Fibroblast of lung (primary cell): ENCODE measurements around the gene DPH5. TPM values are rescaled to one million over a fixed set of nuclear protein-coding genes. Genes with fewer than 3 reads are reported as not detected.

Experiments used
- DNase-seq, 2 donors: peaks; one replicate each; pipeline versions ENCODE4 v3.0.0 to v3.0.0-alpha.2; 2010; ENCODE audit warnings: low read depth in 2 of 2
- H2AFZ ChIP-seq: 2 replicates; pipeline ENCODE4 v1.5.1; 2012; ENCODE audit warnings: low read length, control low read depth, inconsistent platforms
- H3K27ac ChIP-seq: 2 replicates; pipeline ENCODE4 v1.5.1; 2011; ENCODE audit warnings: low read length, control low read depth; ENCODE audit not compliant: insufficient read depth
- H3K27me3 ChIP-seq: 2 replicates; pipeline ENCODE4 v1.5.1; 2011; ENCODE audit warnings: mild to moderate bottlenecking, low read length; ENCODE audit not compliant: control insufficient read depth, insufficient read depth
- H3K36me3 ChIP-seq: 2 replicates; pipeline ENCODE4 v1.5.1; 2011; ENCODE audit warnings: low read length; ENCODE audit not compliant: control insufficient read depth, insufficient read depth
- H3K4me1 ChIP-seq: 2 replicates; pipeline ENCODE4 v1.5.1; 2011; ENCODE audit warnings: low read length; ENCODE audit not compliant: control insufficient read depth, insufficient read depth; ENCODE audit errors: extremely low read depth
- H3K4me2 ChIP-seq: 2 replicates; pipeline ENCODE4 v1.5.1; 2011; ENCODE audit warnings: low read length, control low read depth; ENCODE audit not compliant: insufficient read depth; ENCODE audit errors: extremely low read depth
- H3K4me3 ChIP-seq, 4 experiments: fragments of 200-600 bp in 1 of 4; sonication (generic) in 1 of 4; replicated peaks in 1 of 4; 2 replicates each; pipeline ENCODE4 v1.5.1; 2011 to 2016; ENCODE audit warnings: low read length in 4 of 4, low read depth in 3 of 4, mild to moderate bottlenecking in 3 of 4, control low read depth in 2 of 4, inconsistent platforms in 1 of 4, mixed read lengths in 1 of 4; ENCODE audit not compliant: insufficient read depth in 1 of 4; ENCODE audit errors: control extremely low read depth in 1 of 4
- H3K79me2 ChIP-seq: 2 replicates; pipeline ENCODE4 v1.5.1; 2012; ENCODE audit warnings: mild to moderate bottlenecking, low read length, inconsistent platforms; ENCODE audit not compliant: control insufficient read depth, insufficient read depth
- H3K9ac ChIP-seq: 2 replicates; pipeline ENCODE4 v1.5.1; 2011; ENCODE audit warnings: mild to moderate bottlenecking, low read length, control low read depth; ENCODE audit not compliant: insufficient read depth
- H3K9me3 ChIP-seq: 2 replicates; pipeline ENCODE4 v1.5.1; 2012; ENCODE audit warnings: low read depth, low read length; ENCODE audit not compliant: control insufficient read depth, insufficient read depth
- H4K20me1 ChIP-seq: 2 replicates; pipeline ENCODE4 v1.5.1; 2011; ENCODE audit warnings: low read length; ENCODE audit not compliant: control insufficient read depth, insufficient read depth; ENCODE audit errors: extremely low read depth
- EZH2 ChIP-seq: IDR thresholded peaks from 2 replicates; pipeline ENCODE4 v1.5.1; 2012; ENCODE audit warnings: low read length, control low read depth, mild to moderate bottlenecking; ENCODE audit errors: missing control alignments
- polyA plus RNA-seq, 2 donors: library from polyadenylated mRNA; depleted of rRNA in 1 of 2; stranded (reverse) in 1 of 2; unstranded in 1 of 2; fragments of >200 nt; gene quantifications; 2 replicates each; pipeline ENCODE4 v1.2.1, GENCODE V29; 2011 to 2012; ENCODE audit warnings: missing spikeins in 1 of 2
- total RNA-seq: library from RNA; depleted of rRNA; stranded (reverse); fragments of >200 nt; gene quantifications from 2 replicates; pipeline ENCODE4 v1.2.1, GENCODE V29; 2014
- TF ChIP-seq, protein P1 (sequence below), 2 donors: IDR thresholded peaks in 1 of 2; conservative IDR thresholded peaks in 1 of 2; 1 replicate in 1 of 2; 2 replicates in 1 of 2; pipeline ENCODE4 v1.5.1; 2011 to 2012; ENCODE audit warnings: low read length in 2 of 2, control low read depth in 1 of 2, inconsistent platforms in 1 of 2, low read depth in 1 of 2, mild to moderate bottlenecking in 1 of 2

Gene DPH5
- total and polyA plus RNA-seq, 2 donors (not counting 1 experiment from before 2014, with no cell fraction given), result 39.8 to 40.8 TPM

DNA sequence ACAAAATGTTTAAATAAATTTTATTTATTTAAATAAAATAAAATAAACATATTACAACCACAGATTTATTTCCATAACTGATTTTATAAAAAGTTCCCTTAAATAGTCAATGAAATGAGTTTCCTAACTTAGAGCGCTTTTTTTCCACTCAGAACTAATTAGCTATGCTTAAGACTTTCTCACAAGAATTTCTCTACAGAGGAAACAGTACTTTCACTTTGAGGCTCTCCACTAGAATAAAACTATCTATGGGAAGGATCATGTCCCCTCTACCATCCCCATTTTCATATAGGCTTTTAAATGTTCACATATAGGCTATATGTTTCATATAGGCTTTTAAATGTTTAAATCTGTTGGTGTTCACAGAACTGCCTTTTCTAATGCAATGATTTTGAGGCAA, 40.0 kb upstream of the DPH5 start:
- no peak overlapping the region for H3K4me2 ChIP-seq
- H2AFZ ChIP-seq, result no peak overlapping the region
- no peak overlapping the region for H3K9ac ChIP-seq
- no peaks in the 10 kb centered on the region for H3K79me2 ChIP-seq
- H3K4me1 ChIP-seq, result no peaks in the 10 kb centered on the region
- no peak overlapping the region for H3K4me3 ChIP-seq
- TF ChIP-seq EZH2, result no peak
- TF ChIP-seq, protein P1, sequence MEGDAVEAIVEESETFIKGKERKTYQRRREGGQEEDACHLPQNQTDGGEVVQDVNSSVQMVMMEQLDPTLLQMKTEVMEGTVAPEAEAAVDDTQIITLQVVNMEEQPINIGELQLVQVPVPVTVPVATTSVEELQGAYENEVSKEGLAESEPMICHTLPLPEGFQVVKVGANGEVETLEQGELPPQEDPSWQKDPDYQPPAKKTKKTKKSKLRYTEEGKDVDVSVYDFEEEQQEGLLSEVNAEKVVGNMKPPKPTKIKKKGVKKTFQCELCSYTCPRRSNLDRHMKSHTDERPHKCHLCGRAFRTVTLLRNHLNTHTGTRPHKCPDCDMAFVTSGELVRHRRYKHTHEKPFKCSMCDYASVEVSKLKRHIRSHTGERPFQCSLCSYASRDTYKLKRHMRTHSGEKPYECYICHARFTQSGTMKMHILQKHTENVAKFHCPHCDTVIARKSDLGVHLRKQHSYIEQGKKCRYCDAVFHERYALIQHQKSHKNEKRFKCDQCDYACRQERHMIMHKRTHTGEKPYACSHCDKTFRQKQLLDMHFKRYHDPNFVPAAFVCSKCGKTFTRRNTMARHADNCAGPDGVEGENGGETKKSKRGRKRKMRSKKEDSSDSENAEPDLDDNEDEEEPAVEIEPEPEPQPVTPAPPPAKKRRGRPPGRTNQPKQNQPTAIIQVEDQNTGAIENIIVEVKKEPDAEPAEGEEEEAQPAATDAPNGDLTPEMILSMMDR (conservative IDR thresholded peaks at IDR 0.05 in 1 of 2, IDR thresholded peaks at IDR 0.05 in 1 of 2; ENCODE audit: low read depth in 1 of 2, low read length in 2 of 2), result no peak
- H3K27me3 ChIP-seq, result no peaks in the 10 kb centered on the region
- no peaks in the 10 kb centered on the region for H3K36me3 ChIP-seq
- DNase-seq, result no peak
- H3K9me3 ChIP-seq, result no peaks in the 10 kb centered on the region
- H3K27ac ChIP-seq, result no peak overlapping the region
- H4K20me1 ChIP-seq, result no peaks in the 10 kb centered on the region

DNA sequence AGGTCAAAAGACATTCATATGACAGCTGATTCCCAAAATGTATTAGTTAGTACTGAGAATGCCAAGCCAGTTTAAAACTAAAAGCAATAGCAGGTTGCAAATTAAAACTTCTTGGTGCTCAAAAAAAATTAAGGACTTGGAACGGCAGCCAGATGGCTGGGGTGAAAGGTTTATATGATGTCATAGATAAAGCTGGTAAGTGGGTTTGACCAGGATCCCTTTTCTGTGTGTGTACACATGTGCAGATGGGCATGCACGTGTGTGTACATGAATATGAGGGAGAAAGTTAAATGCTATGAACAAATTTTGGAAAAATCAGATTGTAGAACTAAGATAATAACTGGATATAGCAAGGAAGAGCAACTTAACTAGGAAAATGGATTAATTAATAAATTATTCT, 39.1 kb upstream of the DPH5 start:
- H3K9me3 ChIP-seq, result no peaks in the 10 kb centered on the region
- H3K27me3 ChIP-seq, result no peaks in the 10 kb centered on the region
- no peak overlapping the region for H3K4me3 ChIP-seq
- no peak overlapping the region for H3K9ac ChIP-seq
- H3K4me1 ChIP-seq, result no peaks in the 10 kb centered on the region
- no peaks in the 10 kb centered on the region for H3K36me3 ChIP-seq
- no peak overlapping the region for H3K27ac ChIP-seq
- H2AFZ ChIP-seq, result no peak overlapping the region
- no peaks in the 10 kb centered on the region for H4K20me1 ChIP-seq
- H3K4me2 ChIP-seq, result no peak overlapping the region
- no peak for TF ChIP-seq EZH2
- TF ChIP-seq, protein P1 (conservative IDR thresholded peaks at IDR 0.05 in 1 of 2, IDR thresholded peaks at IDR 0.05 in 1 of 2; ENCODE audit: low read depth in 1 of 2, low read length in 2 of 2), result no peak
- no peak for DNase-seq
- no peaks in the 10 kb centered on the region for H3K79me2 ChIP-seq

DNA sequence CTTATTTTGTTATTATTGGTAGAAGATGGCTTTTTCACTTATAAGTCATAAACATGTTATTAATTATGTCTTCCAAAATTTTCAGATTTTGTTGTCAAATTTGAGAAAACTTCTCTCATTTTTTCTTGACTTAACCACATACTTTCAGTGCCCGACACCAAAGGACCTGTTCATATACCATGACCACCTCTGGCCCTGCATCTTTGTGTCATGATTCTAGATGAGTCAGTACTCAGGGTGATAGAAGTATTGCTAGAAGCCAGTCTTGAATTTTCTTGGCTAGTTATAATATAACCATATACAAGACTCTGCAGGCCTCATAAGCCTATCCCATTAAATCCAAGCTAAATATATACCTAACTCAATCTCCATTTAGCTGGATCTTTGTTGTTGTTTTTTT, 35.4 kb upstream of the DPH5 start:
- no peak overlapping the region for H3K27ac ChIP-seq
- no peak overlapping the region for H3K4me2 ChIP-seq
- no peak for TF ChIP-seq EZH2
- TF ChIP-seq, protein P1 (conservative IDR thresholded peaks at IDR 0.05 in 1 of 2, IDR thresholded peaks at IDR 0.05 in 1 of 2; ENCODE audit: low read depth in 1 of 2, low read length in 2 of 2), result no peak
- no peak overlapping the region for H3K4me3 ChIP-seq
- no peaks in the 10 kb centered on the region for H3K79me2 ChIP-seq
- H3K27me3 ChIP-seq, result no peaks in the 10 kb centered on the region
- no peak overlapping the region for H2AFZ ChIP-seq
- H4K20me1 ChIP-seq, result no peaks in the 10 kb centered on the region
- H3K36me3 ChIP-seq, result no peaks in the 10 kb centered on the region
- H3K4me1 ChIP-seq, result no peaks in the 10 kb centered on the region
- no peak for DNase-seq
- H3K9ac ChIP-seq, result no peak overlapping the region
- no peaks in the 10 kb centered on the region for H3K9me3 ChIP-seq
